ENCODE results near the gene SCYGR2. TPM values are rescaled to one million over a fixed set of nuclear protein-coding genes. Genes with fewer than 3 reads are reported as not detected.
"Not testable (repeated sequence)": the region's sequence is repeated elsewhere in the genome, so short reads cannot be mapped to it uniquely, and the experiment has no call there.

SCYGR2 gene
- not detected in 2 replicates for total RNA-seq

- intact Hi-C loops (cut with micrococcal nuclease) = not testable (repeated sequence)
Observed at GRCh38 chr2:227598835-227599503, at the start of gene SCYGR2. SCYGR2 (plus strand) TSS chr2:227598893; CDS start chr2:227598893, 0 bp downstream.

- intact Hi-C loops (cut with micrococcal nuclease) = no loop called here
Observed at GRCh38 chr2:227551836-227552235, 46.9 kb upstream of the SCYGR2 start.

GRCh38 chr2:227562581-227562980 lies 36.1 kb upstream of the SCYGR2 start:
- intact Hi-C loops (cut with micrococcal nuclease) = no loop called here

DNA sequence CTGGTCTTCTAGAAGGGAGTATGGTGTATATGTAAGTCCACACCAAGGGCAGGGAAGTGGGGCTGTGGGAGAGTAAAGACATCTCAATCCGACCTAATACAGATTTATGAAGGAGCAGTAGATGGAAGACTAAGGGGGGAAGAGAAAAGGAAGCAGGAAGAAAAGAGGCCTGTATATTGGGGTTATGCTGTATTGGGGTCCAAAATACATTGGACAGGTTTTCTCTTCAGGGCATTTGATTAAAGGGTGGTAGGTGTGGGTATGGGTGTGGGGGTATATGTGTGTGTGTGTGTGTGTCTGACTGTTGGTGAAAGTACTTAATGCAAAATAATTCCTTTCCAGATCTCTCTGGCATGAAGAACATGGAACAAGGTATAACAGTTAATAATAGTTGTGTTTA lies 33.6 kb upstream of the SCYGR2 start:
- intact Hi-C loops (cut with micrococcal nuclease) = no loop called here

DNA sequence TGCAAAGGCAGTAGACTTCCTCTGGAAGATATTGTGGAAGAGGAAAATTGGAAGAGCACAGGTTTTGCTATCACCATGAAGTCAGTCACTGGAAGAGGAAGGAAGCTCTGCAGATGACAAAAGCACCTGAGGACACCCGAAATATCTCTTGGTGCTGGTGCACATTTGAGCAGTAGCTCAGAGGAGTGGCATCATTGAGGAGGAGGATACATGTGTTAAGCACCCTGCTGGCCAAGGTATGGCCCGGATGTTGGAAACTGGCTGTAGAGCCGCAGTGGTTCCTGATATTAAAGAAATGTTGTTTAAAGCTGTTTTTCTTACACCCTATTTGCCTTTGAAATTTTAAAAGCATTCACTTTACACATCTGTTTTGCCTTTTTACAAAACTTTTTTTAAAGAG lies 32.7 kb upstream of the SCYGR2 start:
- intact Hi-C loops (cut with micrococcal nuclease) = no loop called here

- intact Hi-C loops (cut with micrococcal nuclease) = no loop called here
Observed at GRCh38 chr2:227568852-227569169, 29.9 kb upstream of the SCYGR2 start.

DNA sequence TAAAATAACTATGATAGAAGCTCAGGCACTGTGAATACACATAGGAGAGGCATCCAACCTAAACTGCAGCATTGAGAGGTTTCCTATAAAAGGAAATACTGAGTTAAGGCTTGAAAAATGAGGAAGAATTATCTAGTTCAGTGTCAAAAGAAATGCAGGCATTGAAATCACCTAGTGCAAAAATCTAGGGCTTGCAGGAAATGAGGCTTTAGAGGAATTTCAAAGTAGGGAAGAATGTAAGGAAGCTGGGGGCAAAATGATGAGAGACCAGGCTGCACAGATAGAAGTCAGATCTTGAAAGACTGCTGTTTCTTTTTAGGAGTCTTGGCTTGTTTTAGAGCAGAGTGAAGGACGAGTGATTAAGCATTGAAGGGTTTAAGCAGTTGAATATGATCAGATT lies 28.1 kb upstream of the SCYGR2 start:
- intact Hi-C loops (cut with micrococcal nuclease) = no loop called here

DNA sequence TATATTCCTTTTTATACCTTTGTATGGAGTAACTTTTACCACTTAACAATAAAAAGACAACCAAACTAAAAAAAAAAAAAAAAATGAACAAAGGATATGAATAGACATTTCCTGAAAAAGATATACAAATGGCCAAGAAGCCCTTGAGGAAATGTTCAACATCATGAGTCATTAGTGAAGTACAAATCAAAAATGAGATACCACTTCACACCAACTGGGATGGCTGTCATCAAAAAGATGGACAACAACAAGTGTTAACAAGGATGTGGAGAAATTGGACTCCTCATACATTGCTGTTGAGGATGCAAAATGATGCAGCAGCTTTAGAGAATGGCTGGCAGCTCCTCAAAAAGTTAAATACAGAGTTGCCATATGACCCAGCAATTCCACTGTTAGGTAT lies 22.6 kb upstream of the SCYGR2 start:
- intact Hi-C loops (cut with micrococcal nuclease) = no loop called here

DNA sequence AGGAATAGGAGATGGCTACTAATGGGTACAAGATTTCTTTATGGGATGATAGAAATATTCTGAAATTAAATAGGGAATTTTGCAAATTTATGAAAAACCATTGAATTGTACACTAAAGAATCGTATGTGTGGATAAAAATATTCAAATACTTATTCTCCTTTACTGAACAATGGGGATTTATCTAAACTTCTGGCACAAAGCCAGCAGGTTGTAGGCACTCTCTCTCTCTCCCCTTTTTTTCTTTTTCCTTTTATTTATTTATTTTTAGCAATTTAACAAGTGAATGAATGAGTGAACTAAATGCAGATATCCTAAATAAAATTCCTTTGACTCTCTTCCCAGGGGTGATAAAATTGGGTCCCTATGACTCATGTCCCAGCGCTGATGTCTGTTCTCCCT lies 21.9 kb upstream of the SCYGR2 start:
- intact Hi-C loops (cut with micrococcal nuclease) = no loop called here

DNA sequence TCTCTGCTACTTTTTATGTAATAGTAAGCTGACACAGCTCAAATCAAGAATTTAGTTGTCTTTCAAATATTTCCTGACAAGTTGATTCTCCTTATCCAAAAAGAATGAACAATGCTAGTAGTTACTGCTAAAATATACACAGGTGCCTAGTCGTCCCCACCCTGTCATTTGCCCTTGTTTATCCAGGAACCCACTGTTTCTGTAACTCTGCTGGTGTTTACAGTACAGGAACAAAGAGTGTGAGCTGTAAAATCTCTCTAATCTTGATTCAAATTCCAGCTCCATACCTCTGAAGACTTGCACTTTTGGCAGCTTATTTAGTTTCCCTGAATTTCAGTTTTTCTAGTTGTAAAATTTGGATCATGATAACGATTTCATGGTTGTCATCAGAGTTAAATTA lies 21.1 kb upstream of the SCYGR2 start:
- intact Hi-C loops (cut with micrococcal nuclease) = no loop called here

DNA sequence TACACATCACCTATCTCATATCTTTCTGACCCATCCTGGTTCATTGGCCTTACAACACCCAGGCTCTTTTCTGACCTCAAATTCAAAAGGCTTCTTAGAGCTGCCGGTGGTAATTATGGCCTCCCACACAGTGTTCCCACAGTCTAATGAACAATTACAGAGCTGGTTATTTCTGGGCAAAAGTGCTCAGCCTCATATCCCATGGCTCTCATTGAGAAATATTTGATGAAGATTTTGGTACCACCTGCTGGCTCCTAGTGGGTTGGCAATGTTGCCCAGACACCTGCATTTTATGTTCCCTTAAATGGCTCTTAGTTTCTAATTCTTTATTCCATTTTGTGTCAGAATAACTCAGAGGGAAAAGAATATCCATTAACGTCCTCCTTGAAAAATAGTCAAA lies 20.1 kb upstream of the SCYGR2 start:
- intact Hi-C loops (cut with micrococcal nuclease) = no loop called here

GRCh38 chr2:227579791-227580190 lies 18.9 kb upstream of the SCYGR2 start:
- intact Hi-C loops (cut with micrococcal nuclease) = no loop called here

DNA sequence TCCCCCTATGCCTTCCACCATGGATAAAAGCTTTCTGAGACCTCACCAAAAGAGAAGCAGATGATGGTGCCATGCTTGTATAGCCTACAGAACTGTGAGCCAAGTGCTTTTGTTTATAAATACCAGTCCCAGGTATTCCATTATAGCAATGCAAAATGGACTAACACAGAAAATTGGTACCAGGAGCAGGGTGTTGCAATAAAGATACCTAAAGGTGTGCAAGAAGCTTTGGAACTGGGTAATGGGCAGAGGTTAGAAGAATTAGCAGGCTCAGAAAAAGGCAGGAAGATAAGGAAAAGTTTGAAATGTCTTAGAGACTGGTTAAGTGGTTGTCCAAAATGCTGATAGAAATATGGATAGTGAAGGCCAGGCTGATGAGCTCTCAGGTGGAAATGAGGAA lies 16.3 kb upstream of the SCYGR2 start:
- intact Hi-C loops (cut with micrococcal nuclease) = no loop called here

DNA sequence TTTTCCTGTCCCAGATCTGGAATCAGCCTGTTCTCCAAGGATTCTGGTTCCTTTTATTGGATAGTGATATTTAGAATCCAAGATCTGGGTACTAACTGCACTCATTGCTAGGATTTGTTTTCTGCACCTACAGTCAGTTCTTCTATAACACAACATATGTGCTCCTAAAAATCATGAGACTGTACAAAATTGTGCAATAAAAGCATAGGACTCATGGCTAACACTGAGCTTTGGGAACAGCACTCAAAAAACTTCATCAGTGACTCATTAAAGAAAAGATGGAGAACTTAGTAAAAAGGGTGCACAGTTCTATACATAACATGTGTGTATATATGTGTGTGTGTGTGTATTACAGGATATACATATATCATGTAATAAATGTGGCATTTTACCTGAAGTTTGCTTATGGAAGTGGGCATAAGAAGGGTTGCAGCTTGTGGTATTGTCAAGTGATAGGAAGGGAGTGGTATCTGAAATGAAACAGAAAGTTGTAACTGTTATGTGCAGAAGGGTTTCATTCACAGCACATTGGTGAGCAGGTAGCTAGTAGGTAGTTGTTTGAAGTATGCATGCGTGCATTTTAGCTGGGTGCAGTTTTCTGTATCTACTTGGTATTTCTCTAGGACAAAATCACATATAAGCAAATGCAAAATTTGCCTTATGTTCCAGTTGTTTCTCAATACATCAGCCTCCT lies 5.9 kb upstream of the SCYGR2 start:
- intact Hi-C loops (cut with micrococcal nuclease) = no loop called here

GRCh38 chr2:227595797-227596196 lies 2.9 kb upstream of the SCYGR2 start:
- intact Hi-C loops (cut with micrococcal nuclease) = no loop called here

- intact Hi-C loops (cut with micrococcal nuclease) = no loop called here
Observed at GRCh38 chr2:227597036-227597435, 1.7 kb upstream of the SCYGR2 start.

- intact Hi-C loops (cut with micrococcal nuclease) = no loop called here
Observed at GRCh38 chr2:227597998-227598397, 695 bp upstream of the SCYGR2 start.

- intact Hi-C loops (cut with micrococcal nuclease) = no loop called here
Observed at GRCh38 chr2:227602358-227602757, 3.7 kb downstream of the SCYGR2 start.

DNA sequence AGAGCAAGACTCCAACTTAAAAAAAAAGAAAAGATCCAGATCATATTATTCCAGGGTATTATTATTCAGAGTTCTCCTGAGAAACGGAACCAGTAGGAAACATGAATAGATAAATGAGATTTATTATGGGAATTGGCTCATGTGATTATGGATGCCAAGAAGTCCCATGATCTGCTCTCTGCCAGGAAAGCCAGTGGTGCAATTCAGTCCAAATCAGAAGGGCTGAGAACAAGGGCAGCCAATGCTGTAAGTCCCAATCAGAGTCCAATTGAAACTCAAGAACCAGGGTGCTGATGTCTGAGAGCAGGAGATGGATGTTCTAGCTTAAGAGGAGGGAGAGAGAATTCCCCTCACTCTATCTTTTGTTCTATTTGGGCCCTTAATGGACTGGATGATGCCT lies 7.8 kb downstream of the SCYGR2 start:
- intact Hi-C loops (cut with micrococcal nuclease) = no loop called here

DNA sequence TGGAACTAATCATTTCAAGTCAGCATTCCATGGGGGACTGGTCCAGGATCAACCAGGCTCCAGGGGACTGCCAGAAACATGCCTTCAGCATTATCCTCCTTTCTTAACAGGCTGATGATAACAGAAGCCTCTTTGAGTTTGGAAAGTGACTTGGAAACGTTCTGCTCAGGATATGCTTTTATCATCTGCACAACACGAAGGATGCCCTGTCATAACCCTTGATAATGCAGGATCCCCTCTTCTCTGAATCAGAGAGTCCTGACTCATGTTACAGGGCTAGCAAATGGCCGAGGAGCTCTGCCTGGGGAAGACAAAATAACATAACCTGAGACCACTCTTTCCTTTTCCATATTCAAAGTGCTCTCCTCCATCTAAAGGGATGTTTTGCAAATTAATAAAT lies 9.2 kb downstream of the SCYGR2 start:
- intact Hi-C loops (cut with micrococcal nuclease) = no loop called here

- intact Hi-C loops (cut with micrococcal nuclease) = no loop called here
Observed at GRCh38 chr2:227608561-227609338, 10.1 kb downstream of the SCYGR2 start.

- intact Hi-C loops (cut with micrococcal nuclease) = no loop called here
Observed at GRCh38 chr2:227610123-227610522, 11.4 kb downstream of the SCYGR2 start.
